HTERT RPE-1 (cell line): ENCODE data around the gene GLOD5.

Experiments used
- in situ Hi-C: fragments of 300-500 bp; cut with MboI; formaldehyde crosslinking; loops from 4 replicates; pipeline ENCODE4 v1.14.3; 2020; ENCODE audit warnings: low sequenced_read_pairs

The GLOD5 gene

DNA sequence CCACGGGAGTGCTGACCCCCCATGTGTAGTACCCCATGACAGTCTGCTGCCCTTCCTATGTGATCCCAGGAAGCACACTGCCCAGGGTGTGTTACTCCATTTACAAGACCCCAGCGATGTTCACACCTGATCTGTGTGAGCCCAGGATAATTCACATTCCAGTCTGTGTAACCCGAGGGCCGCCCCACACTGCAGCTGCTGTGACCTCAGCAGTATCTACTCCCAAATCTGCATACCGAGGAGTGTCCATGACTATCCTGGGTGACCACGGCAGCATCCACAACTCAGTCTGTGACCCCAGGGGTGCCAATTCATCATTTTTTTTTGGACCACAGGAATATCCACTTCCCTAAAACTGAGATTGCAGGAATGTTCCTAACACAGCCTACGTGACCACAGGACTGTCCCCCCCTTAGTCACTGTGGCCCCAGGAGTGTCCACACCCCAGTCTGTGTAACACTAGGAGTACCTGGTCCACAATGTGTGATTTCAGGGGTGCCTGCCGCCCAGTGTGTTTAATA lies 7.8 kb upstream of the GLOD5 start:
- in situ Hi-C loops = no loop called here

DNA sequence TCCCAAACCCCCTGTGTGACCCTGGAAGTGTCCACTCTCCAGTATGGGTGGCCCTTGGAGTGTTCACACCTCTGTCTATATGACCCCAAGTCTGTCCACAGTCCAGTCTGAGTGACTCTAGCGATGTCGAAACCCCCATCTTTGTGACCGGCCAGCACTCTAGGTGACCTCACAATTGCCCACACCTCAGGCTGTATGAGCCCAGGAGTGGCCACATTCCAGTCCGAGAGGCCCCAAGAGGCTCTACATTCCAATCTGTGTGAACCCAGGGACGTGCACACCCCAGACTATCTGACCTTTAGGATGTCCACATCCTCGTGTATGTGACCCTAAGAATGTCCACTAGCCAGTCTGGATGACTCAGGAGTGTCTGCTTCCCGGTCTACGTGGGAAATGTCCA lies 7.3 kb upstream of the GLOD5 start:
- in situ Hi-C loops = no loop called here

DNA sequence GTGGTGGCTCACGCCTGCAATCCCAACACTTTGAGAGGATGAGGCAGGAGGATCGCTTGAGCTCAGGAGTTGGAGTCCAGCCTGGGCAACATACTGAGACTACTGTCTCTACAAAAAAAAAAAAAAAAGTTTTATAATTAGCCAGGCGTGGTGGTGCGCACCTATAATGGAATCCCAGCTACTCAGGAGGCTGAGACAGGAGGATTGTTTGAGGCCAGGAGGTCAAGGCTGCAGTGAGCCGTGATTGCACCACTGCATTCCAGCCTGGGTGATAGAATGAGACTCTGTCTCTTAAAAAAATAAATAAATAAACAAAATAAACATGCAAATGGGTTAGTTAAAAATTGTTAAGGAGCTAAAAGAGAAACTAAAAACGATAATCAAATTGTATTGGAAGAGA lies 7.7 kb downstream of the GLOD5 start:
- in situ Hi-C loops = no loop called here

GRCh38 chrX:48770296-48770695 lies 8.7 kb downstream of the GLOD5 start:
- in situ Hi-C loops = no loop called here

DNA sequence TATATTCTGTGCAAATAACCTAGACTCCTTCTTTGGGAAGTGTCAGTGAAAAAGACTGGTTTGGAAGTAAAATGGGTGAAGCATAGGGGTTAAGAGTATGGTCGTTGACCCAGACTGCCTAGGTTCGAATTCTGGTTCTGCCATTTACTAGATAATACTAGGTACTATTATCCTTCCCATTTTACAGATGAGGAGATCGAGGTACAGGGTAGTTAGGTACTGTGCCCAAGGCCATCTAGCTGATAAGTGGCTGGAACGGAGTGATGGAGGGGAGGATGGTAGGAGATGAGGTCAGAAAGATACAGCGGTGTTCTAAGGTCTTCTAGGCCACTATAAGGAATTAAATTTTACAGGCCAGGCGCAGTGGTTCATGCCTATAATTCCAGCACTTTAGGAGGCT lies 11.1 kb downstream of the GLOD5 start:
- in situ Hi-C loops = no loop called here

DNA sequence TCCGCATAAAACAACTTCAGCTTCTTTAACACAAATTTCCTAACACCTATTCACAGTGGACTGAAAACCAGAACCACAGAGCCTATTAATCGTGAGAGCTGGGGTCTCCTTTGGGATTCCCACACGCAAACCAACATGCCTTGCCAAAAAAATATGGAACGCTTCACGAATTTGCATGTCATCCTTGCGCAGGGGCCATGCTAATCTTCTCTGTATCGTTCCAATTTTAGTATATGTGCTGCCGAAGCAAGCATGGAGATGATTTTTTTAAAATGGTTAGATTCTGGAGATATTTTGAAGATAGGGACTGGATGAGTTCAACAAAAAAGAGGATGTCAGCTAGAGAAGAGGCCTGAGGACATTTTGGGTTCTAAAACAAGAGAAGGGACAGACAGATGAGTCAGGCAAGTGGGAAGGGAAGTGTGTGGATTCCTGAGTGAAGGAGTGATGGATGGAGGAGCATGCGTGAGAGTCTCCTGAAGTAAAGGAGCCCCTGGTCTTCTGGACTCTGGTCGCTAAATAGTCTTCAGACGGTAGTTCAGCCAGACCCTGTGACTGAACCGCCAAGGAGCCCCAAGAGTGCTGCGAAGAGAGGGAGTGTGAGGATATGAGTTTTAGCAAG lies 15.4 kb downstream of the GLOD5 start:
- in situ Hi-C loops = no loop called here

DNA sequence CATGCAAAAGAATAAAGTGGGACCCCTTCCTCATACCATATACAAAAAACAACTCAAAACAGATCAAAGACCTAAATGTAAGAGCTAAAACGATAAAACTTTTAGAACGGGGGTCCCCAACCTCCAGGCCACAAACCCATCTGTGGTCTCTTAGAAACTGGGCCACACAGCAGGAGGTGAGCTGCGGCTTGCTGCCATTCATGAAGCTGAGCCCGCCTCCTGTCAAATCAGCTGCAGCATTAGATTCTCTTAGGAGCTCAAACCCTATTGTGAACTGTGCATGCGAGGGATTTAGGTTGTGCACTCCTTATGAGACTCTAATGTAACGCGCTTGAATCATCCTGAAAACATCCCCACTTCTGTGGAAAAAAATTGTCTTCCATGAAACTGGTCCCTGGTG lies 17.9 kb downstream of the GLOD5 start:
- in situ Hi-C loops = no loop called here

GRCh38 chrX:48781705-48782104 lies 20.2 kb downstream of the GLOD5 start:
- in situ Hi-C loops = no loop called here

GRCh38 chrX:48782216-48782615 lies 20.7 kb downstream of the GLOD5 start:
- in situ Hi-C loops = no loop called here

DNA sequence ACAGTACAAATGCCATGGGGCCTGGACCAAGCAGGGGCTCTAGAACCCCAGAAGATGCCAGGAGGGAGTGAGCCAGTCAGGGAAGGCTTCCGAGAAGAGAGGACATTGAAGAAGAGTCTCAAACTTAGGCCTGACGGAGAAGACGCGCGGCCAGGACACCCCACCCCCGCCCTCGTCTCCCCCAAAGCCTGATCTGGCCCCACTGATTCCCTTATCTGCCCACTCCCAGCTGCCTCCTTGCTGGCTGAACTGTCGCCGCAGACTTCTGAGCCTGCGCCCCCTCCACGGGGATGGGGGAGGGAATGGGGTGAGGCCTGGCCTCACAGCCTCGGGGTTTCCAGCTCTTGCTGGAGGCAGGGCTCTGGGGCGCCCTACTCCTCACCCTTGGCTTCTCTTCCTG lies 21.2 kb downstream of the GLOD5 start:
- in situ Hi-C loops = no loop called here

DNA sequence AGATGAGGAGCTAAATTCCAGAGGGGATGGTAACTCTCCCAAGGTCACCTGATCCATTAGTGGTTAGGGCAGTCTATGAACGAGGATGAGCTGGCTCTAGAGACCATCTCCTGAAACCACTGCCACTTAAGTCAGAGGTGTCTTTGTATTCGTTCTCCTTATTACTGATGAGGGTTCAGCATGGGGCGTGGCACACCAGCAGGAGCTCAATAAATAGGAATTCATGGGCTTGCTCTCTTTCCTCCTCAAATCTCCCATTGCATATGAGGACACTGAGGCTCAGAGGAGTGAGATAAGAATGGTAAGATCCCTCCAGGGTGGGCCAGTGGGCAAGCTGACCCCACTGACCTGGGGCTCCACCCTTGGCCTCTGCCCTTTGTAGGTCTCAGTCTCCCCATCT lies 23.2 kb downstream of the GLOD5 start:
- in situ Hi-C loops = no loop called here

DNA sequence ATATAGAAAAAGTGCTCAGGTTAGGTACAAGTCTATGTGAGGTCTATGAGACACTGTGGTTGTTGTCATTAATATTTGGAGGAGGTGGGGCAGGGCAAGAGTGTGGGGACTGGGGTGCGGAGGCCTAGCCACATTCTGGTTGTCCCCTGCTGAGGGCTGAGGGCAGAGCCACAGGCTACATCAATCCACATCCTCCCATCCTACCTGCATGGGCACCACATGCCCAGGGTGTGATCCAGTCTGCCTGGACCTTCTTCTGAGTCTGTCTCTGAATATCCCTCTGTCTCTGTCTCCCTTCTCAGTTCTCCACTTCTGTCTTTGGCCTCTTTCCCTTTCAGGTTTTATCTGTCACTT lies 23.6 kb downstream of the GLOD5 start:
- in situ Hi-C loops = no loop called here

DNA sequence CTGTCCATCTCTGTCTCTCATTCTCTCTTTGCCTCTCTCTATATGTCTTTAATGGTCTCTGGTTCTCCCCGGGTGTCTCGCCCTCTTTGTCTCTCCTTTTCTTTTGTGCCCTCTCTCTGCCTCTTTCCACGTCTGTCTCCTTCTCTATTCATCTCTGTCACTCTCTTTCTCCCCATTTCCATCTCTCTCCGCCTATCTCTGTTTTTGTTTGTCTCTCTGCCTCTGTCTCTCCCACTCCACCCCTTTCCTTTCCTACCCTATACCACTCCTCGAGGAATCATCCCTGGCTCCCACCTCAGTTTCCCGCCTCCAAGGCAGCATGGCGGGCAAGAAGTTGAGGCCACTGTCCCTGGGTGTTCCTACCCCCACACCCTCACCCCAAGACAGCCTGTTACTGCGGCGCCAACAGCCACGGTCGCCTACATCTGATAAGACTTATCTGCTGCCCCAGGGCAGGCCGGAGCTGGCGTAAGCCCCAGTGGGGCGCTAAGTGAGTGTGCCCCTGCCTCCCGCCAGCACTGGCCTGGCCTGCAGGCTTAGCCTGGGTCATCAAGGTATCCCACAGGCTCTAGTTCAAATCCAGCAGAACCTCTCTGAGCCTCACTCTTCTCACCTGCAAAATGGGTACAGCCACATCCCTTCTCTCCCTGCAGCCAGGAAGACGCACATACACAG lies 24.1 kb downstream of the GLOD5 start:
- in situ Hi-C loops = no loop called here

GRCh38 chrX:48786341-48786800 lies 24.8 kb downstream of the GLOD5 start, which contains the start of gene GATA1:
Gene GATA1 (plus strand): TSS chrX:48786590. CDS start chrX:48791110, 4,520 bp downstream.
- in situ Hi-C loops = no loop called here

DNA sequence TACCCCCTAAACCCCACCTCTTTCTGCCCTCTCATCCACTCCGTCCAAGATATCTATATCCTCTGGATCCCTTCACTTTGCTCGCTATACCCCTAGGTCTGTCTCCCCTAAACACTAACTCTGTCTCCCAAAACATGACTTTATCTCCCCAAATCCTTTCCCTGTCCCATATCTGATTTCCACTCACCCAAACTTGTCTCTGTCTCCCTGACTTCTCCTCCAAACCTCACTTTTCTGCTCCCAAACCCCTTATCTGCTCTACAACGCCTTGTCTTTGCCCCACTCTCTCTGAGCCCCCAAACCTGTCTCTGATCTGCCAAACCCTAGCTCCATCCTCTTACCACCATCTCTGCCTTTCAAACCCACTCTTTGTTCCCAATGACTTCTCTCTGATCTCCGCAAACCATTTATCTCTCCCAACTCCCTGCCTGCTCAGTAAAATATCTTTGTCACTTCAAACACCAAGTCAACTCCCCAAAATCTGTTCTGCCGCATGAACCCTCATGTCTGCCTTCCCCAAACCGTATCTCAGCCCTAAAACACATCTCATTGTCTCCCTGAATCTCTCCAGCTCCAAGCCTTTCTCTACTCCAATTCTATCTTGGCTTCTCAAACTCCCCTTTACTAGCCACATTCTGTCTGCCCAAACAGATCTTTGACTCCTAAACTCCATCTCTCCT lies 25.4 kb downstream of the GLOD5 start:
- in situ Hi-C loops = no loop called here

DNA sequence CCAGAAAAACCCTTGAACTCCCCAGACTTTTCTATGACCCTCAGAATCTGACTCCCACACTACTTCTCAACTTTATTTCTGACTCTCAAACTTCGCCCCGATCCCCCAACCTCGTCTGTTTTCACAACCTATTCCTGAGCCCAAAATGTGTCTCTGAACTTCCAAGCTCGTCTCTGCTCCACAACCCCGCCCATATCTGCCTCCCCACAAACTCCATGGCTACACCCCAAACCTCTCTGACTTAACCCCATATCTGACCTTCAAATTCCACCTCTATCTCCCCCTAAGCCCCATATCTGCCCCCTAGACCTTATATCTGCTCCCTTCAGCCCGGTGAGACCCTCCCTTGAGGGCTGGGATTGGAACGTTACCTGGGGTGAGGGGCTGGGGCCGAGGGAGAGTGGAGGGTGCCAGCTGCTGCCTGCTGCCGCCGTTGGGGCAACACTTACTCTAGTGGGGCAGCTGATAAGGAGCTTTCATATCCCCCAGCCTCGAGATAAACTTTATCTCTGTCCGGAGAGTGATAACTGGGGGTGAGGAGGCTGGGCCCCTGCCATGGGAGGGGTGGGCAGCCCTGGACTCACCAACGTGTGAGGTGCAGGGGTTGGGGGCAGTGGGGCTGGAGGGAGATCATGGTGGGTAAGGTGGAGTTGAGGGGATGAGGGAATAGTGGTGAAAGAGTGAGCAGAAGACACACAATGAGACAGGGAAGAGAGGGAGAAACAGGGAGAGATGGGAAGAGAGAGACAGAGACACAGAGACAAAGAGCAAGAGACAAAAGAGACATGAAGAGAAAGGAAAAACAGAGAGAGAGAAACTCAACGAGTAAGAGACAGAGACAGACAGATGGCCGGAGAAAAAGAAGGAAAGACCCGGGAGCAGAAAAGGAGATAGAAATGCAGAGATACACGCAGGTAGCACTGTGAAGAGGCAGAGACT lies 26.2 kb downstream of the GLOD5 start:
- in situ Hi-C loops = no loop called here

DNA sequence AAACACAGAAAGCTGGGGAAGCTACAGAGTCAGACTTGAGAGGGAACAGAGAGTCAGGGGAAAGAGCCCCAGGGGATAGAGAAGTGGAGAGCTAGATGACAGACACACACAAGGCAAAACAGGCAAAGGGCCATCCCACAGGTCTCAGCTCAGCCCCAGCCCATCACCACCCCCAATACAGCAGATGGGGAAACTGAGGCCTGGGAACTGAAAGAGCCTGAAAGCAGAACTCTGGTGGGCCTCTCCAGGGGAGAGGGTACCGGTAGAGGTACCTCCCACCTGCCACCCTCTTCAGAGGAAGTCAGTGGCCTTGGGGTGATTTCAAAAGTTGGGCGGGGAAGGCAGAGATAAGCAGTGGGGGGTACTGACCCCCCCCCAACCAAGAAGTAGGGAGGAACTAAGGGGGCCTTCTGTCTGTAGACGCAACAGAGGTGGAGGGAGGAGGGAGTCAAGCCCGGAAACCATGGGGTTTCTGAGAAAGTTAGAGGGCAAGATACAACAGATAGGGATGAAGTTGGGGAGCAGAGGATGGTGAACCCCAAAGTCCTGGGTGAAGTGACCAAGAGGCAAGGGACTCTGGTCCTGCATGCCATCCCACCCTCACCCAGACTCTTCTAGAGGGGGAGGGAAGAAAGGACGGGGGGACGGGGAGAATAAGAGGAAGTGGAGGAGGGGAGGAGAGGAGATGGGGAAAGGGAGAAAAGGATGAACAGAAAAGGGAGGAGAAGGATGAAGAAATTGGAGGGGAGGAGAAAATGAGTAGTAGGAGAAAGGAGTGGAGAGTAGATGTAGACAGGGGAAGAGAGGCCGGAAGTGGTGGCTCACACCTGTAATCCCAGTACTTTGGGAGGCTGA lies 28.0 kb downstream of the GLOD5 start:
- in situ Hi-C loops = no loop called here

- in situ Hi-C loops = no loop called here
Observed at GRCh38 chrX:48790477-48790876, 28.9 kb downstream of the GLOD5 start.

DNA sequence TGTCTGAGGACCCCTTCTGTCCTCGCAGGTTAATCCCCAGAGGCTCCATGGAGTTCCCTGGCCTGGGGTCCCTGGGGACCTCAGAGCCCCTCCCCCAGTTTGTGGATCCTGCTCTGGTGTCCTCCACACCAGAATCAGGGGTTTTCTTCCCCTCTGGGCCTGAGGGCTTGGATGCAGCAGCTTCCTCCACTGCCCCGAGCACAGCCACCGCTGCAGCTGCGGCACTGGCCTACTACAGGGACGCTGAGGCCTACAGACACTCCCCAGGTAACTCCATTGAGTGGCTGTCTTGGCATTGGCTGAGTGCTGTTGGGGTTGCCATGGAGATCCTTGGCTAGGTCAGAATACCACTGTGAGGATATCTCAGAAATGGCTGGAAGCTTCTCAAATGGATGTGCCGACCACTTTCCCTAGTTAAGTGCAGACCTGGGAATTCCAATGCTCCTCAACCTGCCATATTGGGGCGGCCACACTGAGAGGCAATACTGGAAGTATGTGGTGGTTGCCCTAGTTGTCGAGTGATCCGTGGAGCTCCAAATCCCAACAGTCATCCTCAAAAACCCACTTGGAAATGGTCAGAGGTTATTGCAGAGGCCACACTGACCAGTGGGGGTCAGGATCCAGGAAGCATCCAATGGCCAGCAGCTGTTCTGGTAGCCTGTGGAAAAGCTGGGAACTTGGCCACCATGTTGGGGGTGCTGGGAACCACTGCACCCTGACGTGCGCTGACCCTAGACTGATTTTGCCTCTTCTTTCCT lies 29.7 kb downstream of the GLOD5 start:
- in situ Hi-C loops = no loop called here
